ENCODE measurements around the gene TFAP2D.

The TFAP2D gene

GRCh38 chr6:50713226-50713625 is at the start of gene TFAP2D:
Gene TFAP2D, plus strand, starts transcription at chr6:50713526. Its CDS starts 530 bp downstream, at chr6:50714056.
- in situ Hi-C loops (cut with MboI; ENCODE audit: low sequenced_read_pairs): no loop called here

DNA sequence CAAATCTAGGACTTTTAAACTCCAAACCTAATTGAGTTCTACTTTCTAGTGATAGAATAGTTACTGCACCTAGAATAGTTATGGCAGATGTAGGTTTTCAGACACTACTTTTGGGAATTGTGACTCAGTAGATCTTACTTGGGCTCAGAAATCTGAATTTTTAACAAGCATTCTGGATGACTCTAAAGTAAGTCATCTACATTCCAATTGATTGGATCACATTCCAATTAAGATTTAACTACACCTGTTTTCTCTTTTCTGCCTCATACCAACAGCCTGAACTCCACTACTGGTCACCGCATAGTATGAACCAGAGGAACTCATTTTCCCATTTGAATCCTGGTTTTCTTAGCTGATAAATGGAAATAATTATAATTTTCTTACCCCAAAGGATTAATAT is 49.5 kb upstream of the TFAP2D start:
- in situ Hi-C loops (cut with MboI; ENCODE audit: low sequenced_read_pairs): no loop called here

- in situ Hi-C loops (cut with MboI; ENCODE audit: low sequenced_read_pairs): no loop called here
These were observed 47.2 kb upstream of the TFAP2D start for GRCh38 chr6:50666089-50666488.

- in situ Hi-C loops (cut with MboI; ENCODE audit: low sequenced_read_pairs): no loop called here
These were observed 32.0 kb upstream of the TFAP2D start for GRCh38 chr6:50681213-50681824.

GRCh38 chr6:50689210-50689609 is 24.1 kb upstream of the TFAP2D start:
- in situ Hi-C loops (cut with MboI; ENCODE audit: low sequenced_read_pairs): no loop called here

GRCh38 chr6:50691814-50692495 is 21.4 kb upstream of the TFAP2D start:
- in situ Hi-C loops (cut with MboI; ENCODE audit: low sequenced_read_pairs): no loop called here

- in situ Hi-C loops (cut with MboI; ENCODE audit: low sequenced_read_pairs): no loop called here
These were observed 14.8 kb upstream of the TFAP2D start for GRCh38 chr6:50698546-50698945.

DNA sequence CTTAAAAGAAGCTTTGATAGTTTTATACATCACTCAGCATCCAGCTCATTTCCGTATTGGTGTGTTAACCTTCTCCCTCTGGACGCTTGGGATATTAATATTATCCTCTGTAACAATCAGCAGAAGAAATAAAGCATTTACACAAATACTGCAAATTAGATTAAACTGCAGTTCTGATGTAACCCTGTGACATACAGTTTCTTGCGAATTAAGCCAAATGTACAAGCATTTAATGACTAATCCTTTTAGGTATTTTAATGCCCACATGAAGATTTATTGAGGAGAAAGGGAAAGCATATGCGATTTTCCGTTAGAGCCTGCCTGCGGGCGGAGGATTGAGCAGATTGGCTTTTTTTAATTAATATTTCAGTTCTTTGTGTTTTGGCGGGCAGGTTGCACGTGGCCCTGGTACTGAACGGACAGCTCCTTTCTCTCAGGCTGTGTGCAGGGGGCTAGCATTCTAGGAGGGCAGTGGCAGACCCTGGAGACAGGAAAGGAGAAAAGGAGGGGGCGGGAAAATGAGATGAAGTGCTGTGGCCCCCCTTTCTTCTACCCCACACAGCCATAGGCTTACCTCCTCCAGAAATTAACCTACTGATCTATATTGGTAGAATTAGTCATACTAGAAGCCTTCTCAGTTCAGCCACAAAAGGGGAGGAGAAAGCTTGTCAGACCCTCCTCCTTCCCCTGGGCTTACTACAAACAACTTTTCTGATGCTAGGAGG is 14.1 kb upstream of the TFAP2D start:
- in situ Hi-C loops (cut with MboI; ENCODE audit: low sequenced_read_pairs): no loop called here

- in situ Hi-C loops (cut with MboI; ENCODE audit: low sequenced_read_pairs): no loop called here
These were observed 6.8 kb upstream of the TFAP2D start for GRCh38 chr6:50706575-50706974.

DNA sequence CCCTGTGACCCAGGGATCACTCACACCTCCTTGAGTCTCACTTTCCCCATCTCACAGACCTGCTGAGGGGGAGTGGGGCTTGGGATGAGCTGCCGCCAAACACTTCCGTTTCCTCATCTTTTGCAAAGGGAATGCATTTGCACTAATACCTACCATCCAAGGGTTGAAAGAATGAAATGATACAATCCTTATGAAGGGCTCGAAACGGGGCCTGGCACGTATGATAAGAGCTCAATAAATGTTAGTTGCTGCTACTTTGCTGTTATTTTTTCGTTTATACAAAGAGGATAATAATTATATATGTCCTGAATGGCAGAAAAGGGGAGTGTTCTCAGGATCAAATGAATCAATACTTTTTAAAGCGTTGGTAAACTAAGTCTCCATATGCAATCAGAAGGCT is 6.1 kb upstream of the TFAP2D start:
- in situ Hi-C loops (cut with MboI; ENCODE audit: low sequenced_read_pairs): no loop called here

- in situ Hi-C loops (cut with MboI; ENCODE audit: low sequenced_read_pairs): no loop called here
These were observed 5.5 kb upstream of the TFAP2D start for GRCh38 chr6:50707652-50708300.

GRCh38 chr6:50708664-50709365 is 4.5 kb upstream of the TFAP2D start:
- in situ Hi-C loops (cut with MboI; ENCODE audit: low sequenced_read_pairs): no loop called here

GRCh38 chr6:50709366-50709734 is 4.0 kb upstream of the TFAP2D start:
- in situ Hi-C loops (cut with MboI; ENCODE audit: low sequenced_read_pairs): no loop called here

- in situ Hi-C loops (cut with MboI; ENCODE audit: low sequenced_read_pairs): no loop called here
These were observed 1.6 kb upstream of the TFAP2D start for GRCh38 chr6:50711686-50712085.

DNA sequence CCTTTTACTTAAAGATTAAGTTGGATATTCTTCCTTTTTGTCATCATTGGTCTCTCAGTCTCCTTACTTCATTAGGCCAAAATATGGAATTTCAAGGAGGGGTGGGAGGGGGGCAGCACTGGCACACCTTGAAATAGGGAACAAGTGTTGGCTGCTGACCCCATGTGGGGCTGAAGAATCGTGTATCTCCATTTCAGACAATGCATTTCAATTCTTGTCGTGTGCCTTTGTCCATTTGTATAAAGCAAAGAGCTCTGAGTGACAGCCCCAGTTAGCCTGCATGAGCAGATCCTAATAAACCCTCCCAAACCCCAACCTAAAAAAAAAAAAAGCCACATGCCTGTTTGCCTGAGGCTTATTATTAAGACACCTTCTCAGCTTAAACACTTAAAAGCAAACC is 1.0 kb upstream of the TFAP2D start:
- in situ Hi-C loops (cut with MboI; ENCODE audit: low sequenced_read_pairs): no loop called here

DNA sequence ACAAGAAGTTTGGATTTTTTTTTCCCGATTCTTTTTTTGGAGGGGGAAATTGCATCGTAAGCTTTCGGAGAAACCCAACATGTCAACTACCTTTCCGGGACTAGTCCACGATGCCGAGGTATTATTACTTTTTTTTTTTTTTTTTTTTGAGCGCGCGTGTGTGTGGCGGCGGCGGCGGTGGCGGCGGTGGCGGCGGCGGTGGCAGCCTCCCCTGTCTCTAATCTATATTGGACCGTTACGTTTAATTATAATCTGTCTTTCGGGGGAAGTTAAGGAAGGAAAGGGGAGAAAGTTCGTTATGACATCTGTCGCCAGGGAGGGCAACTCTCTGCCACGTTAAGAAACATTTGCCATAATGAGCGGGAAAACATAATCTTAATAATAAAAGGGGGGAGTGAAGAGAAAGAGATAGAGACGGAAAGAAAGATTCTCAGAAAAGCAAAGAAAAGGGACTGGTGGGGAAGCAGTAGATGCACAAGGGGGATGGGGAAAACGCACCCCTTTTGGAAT is 706 bp downstream of the TFAP2D start:
- in situ Hi-C loops (cut with MboI; ENCODE audit: low sequenced_read_pairs): no loop called here

- in situ Hi-C loops (cut with MboI; ENCODE audit: low sequenced_read_pairs): no loop called here
These were observed 1.4 kb downstream of the TFAP2D start for GRCh38 chr6:50714487-50715379.

DNA sequence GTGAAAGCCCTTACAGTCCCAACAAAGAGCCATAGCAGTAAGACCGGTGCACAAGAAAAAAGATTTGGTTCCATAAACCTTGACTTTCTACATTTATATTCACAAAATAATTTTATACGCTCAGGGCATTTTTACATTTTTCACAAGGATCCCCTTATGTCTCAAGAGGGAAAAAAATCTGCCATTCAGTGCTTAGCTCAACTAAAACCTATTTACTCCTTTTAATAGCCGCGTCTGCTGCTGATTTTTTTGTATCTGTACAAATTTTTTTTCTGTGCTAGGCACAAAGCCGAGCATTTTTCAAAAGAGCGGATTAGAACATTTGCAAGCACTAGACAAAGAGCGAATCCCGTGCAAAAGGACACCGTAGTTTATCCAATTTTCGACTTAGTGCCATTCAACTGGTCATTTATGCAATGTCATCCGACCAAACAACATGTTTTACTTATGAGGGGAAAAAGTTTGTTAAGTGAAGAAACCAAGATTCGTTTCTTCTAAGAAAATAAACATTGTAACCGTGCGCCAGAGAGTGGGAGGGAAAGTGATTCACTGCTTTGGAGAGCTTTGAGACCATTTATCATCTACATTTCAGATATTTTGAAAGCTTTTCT is 3.7 kb downstream of the TFAP2D start:
- in situ Hi-C loops (cut with MboI; ENCODE audit: low sequenced_read_pairs): no loop called here

DNA sequence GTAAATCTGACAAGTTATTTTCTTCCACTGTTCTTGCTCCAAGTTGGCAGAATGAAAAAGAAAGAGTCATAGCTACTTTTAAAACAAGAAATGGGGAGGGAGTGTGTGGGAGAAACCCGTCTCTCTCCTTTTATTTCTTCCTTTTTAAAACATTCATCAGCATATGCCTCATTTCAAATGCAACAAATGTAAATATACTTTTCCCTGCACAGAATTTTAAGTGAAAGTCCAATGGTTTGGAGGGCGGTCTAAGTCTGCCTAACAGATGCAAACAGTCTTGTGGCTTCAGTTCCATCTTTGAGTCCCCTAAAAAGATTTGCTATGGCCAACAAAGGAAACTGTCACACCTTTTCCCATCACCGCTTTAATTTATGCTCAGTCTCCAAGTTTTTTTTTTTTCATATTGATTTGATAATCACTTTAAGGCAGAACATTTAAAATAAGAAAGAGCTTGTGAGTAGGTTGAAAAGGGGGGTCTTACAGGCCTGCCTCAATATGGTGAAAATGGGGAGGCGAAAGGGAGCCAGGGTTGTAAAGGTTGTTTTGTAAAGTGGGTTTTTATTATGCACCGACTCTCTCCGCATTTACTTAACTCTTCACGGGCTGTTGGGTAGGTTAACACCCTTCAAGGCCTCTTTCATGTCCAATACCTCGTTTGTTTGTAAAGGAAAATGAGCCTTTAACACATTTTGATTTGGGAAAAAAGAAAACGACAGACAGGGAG is 4.6 kb downstream of the TFAP2D start:
- in situ Hi-C loops (cut with MboI; ENCODE audit: low sequenced_read_pairs): no loop called here
